Esophagus (tissue), 2 donors: ENCODE measurements around the gene GRM4. TPM values are rescaled to one million over a fixed set of nuclear protein-coding genes. Genes with fewer than 3 reads are reported as not detected.

Experiments used
- H3K27ac ChIP-seq, 2 donors: one replicate each; pipeline ENCODE4 v1.5.1; 2013; ENCODE audit warnings: low read depth in 2 of 2, mild to moderate bottlenecking in 2 of 2, inconsistent platforms in 1 of 2, low read length in 1 of 2, moderate library complexity in 1 of 2
- H3K27me3 ChIP-seq, 2 donors: one replicate each; pipeline ENCODE4 v1.6.1; 2013; ENCODE audit warnings: low read length in 2 of 2, control low read depth in 1 of 2, mild to moderate bottlenecking in 1 of 2; ENCODE audit not compliant: insufficient read depth in 2 of 2, control insufficient read depth in 1 of 2
- H3K36me3 ChIP-seq, 2 donors: one replicate each; pipeline ENCODE4 v1.6.1; 2013; ENCODE audit warnings: low read length in 1 of 2; ENCODE audit not compliant: control insufficient read depth in 2 of 2, insufficient read depth in 2 of 2
- H3K4me1 ChIP-seq, 2 donors: one replicate each; pipeline ENCODE4 v1.6.1; 2013; ENCODE audit warnings: low read length in 1 of 2; ENCODE audit not compliant: control insufficient read depth in 2 of 2, insufficient read depth in 2 of 2
- H3K4me3 ChIP-seq, 2 donors: one replicate each; pipeline ENCODE4 v1.5.1; 2013; ENCODE audit warnings: low read length in 2 of 2, mild to moderate bottlenecking in 2 of 2, low read depth in 1 of 2, moderate library complexity in 1 of 2
- H3K9me3 ChIP-seq, 2 donors: one replicate each; pipeline ENCODE4 v1.6.1; 2013; ENCODE audit warnings: mild to moderate bottlenecking in 2 of 2, low read depth in 1 of 2, low read length in 1 of 2, moderate library complexity in 1 of 2; ENCODE audit not compliant: control insufficient read depth in 2 of 2, insufficient read depth in 1 of 2
- WGBS, 2 donors: extraction: QIAGEN DNeasy Blood & Tissue Kit; methylation state at CpG; one replicate each; pipeline ENCODE4 v1.1.7; 2013; 5-methylcytosine and 5-hydroxymethylcytosine counted together
- polyA plus RNA-seq, 2 donors: library from polyadenylated mRNA; stranded (reverse); fragments of 200-250 nt; gene quantifications; one replicate each; pipeline ENCODE4 v1.2.3, GENCODE V29; 2013
- donor health status: healthy with polysubstance abuse.
- donor health status: Bipolar disorder and iron deficiency.

The GRM4 gene
- polyA plus RNA-seq, 2 donors: 0.01 TPM; not detected in 1

- WGBS, 2 donors: 74 to 84% methylated on average over 25 of the region's 25 CpGs
- no peaks in the 10 kb centered on the region for H3K4me1 ChIP-seq
Measured at GRCh38 chr6:34082864-34083626, 62.8 kb downstream of the GRM4 start.

GRCh38 chr6:34082348-34082747 is 63.5 kb downstream of the GRM4 start:
- Histone ChIP-seq H3K27me3 (no peaks in the 10 kb centered on the region), H3K4me3 (no peak overlapping the region), H3K36me3 (no peaks in the 10 kb centered on the region), H3K27ac (no peak overlapping the region), H3K9me3 (no peaks in the 10 kb centered on the region), H3K4me1 (no peaks in the 10 kb centered on the region)
- 88% methylated on average over 10 of the region's 10 CpGs for WGBS, 2 donors

More at GRCh38 chr6:34082864-34083626, 62.8 kb downstream of the GRM4 start:
- Histone ChIP-seq H3K36me3 (no peaks in the 10 kb centered on the region), H3K27me3 (no peaks in the 10 kb centered on the region), H3K9me3 (no peaks in the 10 kb centered on the region), H3K27ac (no peak overlapping the region), H3K4me3 (no peak overlapping the region)

GRCh38 chr6:34080357-34080756 is 65.5 kb downstream of the GRM4 start:
- H3K27me3 ChIP-seq: no peaks in the 10 kb centered on the region
- 61 to 75% methylated on average over 5 of the region's 5 CpGs for WGBS, 2 donors
- no peaks in the 10 kb centered on the region for H3K4me1 ChIP-seq
- no peaks in the 10 kb centered on the region for H3K9me3 ChIP-seq
- no peak overlapping the region for H3K4me3 ChIP-seq
- no peak overlapping the region for H3K27ac ChIP-seq
- H3K36me3 ChIP-seq: no peaks in the 10 kb centered on the region

GRCh38 chr6:34079899-34080298 is 66.0 kb downstream of the GRM4 start:
- WGBS, 2 donors: 78 to 80% methylated on average over 8 of the region's 8 CpGs

GRCh38 chr6:34075906-34076305 is 70.0 kb downstream of the GRM4 start:
- Histone ChIP-seq H3K27me3 (no peaks in the 10 kb centered on the region), H3K4me1 (no peaks in the 10 kb centered on the region), H3K9me3 (peaks cover 0 to 10% of the 10 kb centered on the region in 2 donors), H3K4me3 (no peak overlapping the region), H3K27ac (no peak overlapping the region), H3K36me3 (no peaks in the 10 kb centered on the region)
- 84 to 86% methylated on average over 6 of the region's 6 CpGs for WGBS, 2 donors

More at GRCh38 chr6:34079899-34080298, 66.0 kb downstream of the GRM4 start:
- Histone ChIP-seq H3K27ac (no peak overlapping the region), H3K4me3 (no peak overlapping the region), H3K9me3 (no peaks in the 10 kb centered on the region), H3K4me1 (no peaks in the 10 kb centered on the region), H3K36me3 (no peaks in the 10 kb centered on the region), H3K27me3 (no peaks in the 10 kb centered on the region)

- Histone ChIP-seq H3K4me1 (no peaks in the 10 kb centered on the region), H3K9me3 (peaks cover 0 to 10% of the 10 kb centered on the region in 2 donors), H3K27ac (no peak overlapping the region), H3K36me3 (no peaks in the 10 kb centered on the region), H3K27me3 (no peaks in the 10 kb centered on the region), H3K4me3 (no peak overlapping the region)
- WGBS, 2 donors: 65 to 66% methylated on average over 22 of the region's 22 CpGs
Measured at GRCh38 chr6:34074064-34074742, 71.7 kb downstream of the GRM4 start.

- 58% methylated on average over 7 of the region's 7 CpGs for WGBS, 2 donors
- Histone ChIP-seq H3K27me3 (no peaks in the 10 kb centered on the region), H3K36me3 (no peaks in the 10 kb centered on the region), H3K4me3 (no peak overlapping the region), H3K27ac (no peak overlapping the region), H3K9me3 (peaks cover 0 to 10% of the 10 kb centered on the region in 2 donors), H3K4me1 (no peaks in the 10 kb centered on the region)
Measured at GRCh38 chr6:34073540-34073939, 72.3 kb downstream of the GRM4 start.

GRCh38 chr6:34072727-34073126 is 73.2 kb downstream of the GRM4 start:
- peaks cover 0 to 10% of the 10 kb centered on the region in 2 donors for H3K9me3 ChIP-seq
- no peaks in the 10 kb centered on the region for H3K4me1 ChIP-seq
- no peak overlapping the region for H3K27ac ChIP-seq

GRCh38 chr6:34071884-34072379 is 74.0 kb downstream of the GRM4 start:
- Histone ChIP-seq H3K4me1 (no peaks in the 10 kb centered on the region), H3K27ac (no peak overlapping the region), H3K4me3 (no peak overlapping the region), H3K27me3 (no peaks in the 10 kb centered on the region), H3K9me3 (peaks cover 0 to 10% of the 10 kb centered on the region in 2 donors), H3K36me3 (no peaks in the 10 kb centered on the region)
- 96 to 97% methylated on average over 1 of the region's 1 CpG for WGBS, 2 donors

More at GRCh38 chr6:34072727-34073126, 73.2 kb downstream of the GRM4 start:
- Histone ChIP-seq H3K27me3 (no peaks in the 10 kb centered on the region), H3K36me3 (no peaks in the 10 kb centered on the region), H3K4me3 (no peak overlapping the region)
